HG03039 (cell line): Measurements from ENCODE around the gene TMEM131.
"Not testable (repeated sequence)": the region's sequence is repeated elsewhere in the genome, so short reads cannot be mapped to it uniquely, and the experiment has no call there.

ENCODE experiments used
- ATAC-seq: cut with Tn5 transposase; IDR thresholded peaks from one replicate; pipeline ENCODE4 v1.9.1; 2021; ENCODE audit warnings: mild to moderate bottlenecking, moderate library complexity; ENCODE audit not compliant: unreplicated experiment

TMEM131 gene

GRCh38 chr2:97958184-97958583 lies 37.6 kb downstream of the TMEM131 start:
- no peak for ATAC-seq

DNA sequence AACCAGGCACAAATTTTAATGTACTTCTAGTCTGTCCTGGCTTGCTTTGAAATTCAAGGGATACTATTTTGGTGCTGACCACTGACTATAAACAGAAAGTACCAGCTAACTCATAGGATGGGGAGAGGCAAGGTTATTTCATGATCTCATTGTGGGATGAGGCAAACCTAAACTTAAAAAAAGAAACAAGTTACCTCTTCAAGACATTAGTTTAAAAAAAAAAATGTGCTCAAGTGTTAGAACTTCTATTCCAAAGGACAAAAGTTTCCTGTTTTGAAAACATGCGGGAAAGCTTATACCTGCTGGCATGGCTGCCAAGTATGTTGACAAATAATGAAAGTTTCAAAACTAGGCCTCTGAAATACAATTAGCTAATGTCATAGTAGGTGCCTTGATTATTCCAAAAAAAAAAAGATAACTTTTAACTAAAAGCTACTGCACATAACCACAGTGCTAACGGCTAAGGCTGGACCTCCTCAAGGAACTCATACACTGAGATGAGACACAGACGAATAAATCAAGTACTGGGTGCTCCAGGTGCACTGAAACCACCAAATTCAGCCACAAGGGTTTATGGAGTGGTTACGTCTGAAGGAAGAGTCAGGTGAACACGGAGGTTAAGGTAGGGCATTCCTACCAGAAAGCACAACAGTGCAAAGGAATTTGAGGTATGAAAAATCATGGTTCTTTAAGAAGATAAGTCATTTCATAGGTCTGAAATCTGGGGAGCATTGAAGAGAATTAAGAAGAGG lies 38.1 kb downstream of the TMEM131 start:
- ATAC-seq, result no peak

DNA sequence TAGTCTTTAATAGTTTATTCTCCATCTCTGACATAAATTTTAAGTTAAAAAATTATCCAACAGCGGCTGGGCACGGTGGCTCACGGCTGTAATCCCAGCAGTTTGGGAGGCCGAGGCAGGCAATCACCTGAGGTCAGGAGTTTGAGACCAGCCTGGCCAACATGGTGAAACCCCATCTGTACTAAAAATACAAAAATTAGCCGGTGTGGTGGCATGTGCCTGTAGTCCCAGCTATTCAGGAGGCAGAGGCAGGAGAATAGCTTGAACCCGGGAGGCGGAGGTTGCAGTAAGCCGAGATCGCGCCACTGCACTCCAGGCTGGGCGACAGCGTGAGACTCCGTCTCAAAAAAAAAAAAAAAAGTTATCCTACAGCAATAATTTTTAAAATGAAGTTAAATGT lies 39.0 kb downstream of the TMEM131 start:
- not testable (repeated sequence) for ATAC-seq

DNA sequence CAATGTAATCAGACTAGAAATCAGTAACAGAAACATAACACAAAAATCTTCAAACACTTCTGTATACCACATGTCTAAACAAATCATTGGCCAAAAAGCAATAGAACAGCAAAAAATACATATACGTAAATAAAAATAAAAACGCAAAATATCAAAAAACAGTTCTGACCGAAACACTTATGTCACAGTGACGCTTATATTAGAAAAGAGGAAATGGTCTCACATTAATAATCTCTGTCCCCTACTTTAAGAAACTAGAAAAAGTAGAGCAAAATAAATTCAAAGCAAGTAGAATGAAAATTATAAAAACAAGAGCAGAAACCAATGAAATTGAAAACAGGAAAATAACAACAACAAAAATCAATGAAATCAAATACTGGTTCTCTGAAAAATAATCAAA lies 41.9 kb downstream of the TMEM131 start:
- ATAC-seq, result no peak

DNA sequence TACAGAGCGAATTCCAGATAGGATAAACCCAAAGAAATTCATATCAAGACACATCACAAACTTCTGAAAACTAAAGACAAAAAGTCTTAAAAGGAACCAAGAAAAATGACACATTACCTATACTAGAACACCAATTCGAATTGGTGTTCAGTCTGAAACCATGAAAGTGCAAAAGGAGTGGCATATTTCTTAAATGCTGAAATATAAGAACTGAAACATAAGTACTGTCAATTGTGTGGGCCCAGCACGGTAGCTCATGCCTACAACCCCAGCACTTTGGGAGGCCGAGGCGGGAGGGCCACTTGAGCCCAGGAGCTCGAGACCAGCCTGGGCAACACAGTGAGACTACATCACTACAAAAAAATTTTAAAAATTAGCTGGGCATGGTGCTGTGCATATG lies 43.4 kb downstream of the TMEM131 start:
- no peak for ATAC-seq

GRCh38 chr2:97951155-97951680 lies 44.5 kb downstream of the TMEM131 start:
- ATAC-seq, result no peak

DNA sequence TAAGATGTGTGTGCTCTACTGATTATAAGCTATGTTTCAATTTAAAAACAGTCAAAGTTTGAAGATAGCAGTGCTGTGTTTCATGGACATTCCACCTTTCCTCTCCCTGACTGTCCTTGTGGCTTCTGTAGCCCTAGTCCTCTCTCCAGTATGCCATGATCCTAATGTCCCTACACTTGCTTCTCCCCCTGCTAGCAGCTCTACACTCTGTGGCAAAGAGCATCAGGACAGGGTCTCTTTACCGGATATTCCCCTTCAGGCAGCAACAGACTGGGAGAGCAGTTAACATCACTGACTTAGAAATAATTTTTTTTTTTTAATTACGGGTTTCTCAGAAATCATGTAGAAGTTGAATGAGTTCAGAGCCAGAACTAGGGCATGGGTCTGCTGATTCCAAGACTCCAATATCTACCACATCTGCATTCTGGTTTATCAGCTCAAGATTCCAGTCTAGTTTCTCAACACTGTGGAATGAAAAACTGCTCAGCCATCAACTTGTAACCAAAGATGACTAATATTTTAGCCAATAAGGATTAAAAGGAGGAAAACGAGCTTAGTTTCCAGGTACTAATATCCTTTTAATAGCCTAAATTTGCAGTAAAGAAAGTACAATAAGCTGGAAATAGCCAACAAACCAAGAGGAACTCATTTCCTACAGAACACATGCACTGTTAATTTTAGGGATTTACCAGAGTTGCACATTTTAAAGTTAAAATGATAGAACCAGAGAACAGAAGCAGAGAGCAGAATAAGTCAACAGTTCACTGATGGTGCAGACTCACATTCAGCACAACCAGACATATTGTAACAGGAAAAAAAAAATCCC lies 45.2 kb downstream of the TMEM131 start:
- ATAC-seq, result no peak

DNA sequence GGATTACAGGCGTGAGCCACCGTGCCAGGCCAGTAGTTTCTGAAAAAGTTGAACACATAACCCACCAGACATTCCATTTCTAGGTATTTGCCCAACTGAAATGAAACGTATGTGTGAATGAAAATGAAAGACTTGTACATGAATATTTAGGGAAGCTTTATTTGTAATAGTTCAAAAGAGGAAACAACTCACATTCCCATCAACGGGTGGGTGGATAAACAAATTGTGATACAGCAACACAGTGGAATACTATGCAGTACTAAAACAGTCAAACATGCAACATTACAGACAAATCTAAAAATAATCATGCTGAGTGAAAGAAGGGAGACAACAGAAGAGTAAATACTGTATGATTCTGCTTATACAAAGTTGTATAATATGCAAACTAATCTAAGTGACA lies 46.8 kb downstream of the TMEM131 start:
- ATAC-seq, result no peak

DNA sequence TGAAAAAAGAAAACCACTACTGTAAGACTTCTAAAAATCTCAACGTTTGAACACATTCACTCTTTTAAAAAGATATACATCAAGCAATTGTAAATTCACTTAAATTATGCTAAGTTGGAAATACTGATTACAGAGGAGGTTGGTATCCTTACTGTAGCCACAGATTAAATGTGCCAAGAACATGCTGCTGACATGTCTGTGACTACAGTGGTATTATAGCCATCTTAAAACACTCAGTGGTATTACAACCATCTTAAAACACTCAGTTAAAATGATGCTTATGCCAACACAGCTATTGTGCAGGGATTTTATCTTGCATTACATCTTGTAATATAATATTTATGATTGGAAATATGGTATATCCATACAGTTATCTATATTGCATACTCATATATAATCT lies 50.0 kb downstream of the TMEM131 start:
- no peak for ATAC-seq

GRCh38 chr2:97936881-97937280 lies 58.9 kb downstream of the TMEM131 start:
- ATAC-seq, result no peak

DNA sequence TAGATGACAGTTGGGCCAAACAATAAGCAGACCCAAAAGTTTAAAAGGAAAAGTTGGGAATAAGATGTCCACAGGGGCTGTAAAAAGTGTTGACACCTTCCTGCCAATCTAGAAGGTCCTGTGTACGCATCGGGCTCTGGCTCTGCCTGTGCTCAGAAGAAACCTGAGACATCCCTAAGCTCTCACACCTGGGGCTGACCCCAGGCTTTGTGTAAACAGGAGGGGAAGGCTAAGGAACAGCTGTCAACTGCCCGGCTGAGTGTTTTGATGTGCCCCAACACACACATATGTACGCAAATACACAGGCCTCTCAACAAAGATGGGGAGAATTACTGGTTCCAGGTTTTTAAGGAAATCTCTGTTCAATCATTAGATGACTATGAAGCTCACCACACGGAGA lies 59.5 kb downstream of the TMEM131 start:
- ATAC-seq, result no peak

GRCh38 chr2:97935719-97936161 lies 60.0 kb downstream of the TMEM131 start:
- no peak for ATAC-seq

DNA sequence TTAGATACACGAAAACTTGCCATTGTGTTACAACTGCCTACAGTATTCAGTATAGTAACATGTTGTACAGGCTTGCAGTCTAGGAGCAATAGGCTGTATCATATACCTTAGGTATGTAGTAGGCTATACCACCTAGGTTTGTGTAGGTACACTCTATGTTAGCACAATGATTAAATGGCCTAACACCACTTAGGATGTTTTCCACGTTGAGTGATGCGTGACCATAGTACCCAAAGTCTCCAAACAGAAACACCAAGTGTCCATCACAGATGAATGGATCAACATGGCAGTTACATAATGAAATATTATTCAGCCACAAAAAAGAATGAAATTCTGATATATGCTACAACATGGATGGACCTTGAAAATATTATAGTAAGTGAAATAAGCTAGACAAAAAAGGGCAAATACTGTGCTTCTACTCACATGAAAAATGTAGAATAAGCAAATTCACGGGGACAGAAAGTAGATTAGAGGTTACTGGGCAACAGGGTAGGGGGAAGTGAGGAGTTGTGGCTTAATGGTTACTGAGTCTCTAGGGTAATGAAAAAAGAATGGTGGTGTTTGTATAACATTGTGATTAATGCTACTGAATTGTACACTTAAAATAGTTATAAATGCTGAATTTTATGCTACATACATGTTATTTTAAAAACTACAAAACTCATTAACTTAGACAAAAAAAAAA lies 62.6 kb downstream of the TMEM131 start:
- no peak for ATAC-seq

DNA sequence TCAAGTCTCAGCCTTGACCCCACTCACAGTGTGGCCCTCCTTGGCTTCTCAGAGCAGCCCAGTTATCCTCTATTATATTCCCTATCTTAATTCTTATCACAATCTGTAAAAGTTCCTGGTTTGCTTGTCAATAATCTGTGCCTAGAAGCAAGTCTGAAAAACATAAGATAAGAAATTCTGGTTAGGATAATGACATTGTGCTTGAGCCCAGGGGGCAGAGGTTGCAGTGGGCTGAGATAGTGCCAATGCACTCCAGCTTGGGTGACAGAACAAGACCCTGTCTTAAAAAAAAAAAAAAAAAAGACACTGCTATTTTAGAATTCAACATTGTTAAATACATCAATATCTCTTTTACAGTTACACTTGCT lies 63.9 kb downstream of the TMEM131 start:
- ATAC-seq, result no peak

DNA sequence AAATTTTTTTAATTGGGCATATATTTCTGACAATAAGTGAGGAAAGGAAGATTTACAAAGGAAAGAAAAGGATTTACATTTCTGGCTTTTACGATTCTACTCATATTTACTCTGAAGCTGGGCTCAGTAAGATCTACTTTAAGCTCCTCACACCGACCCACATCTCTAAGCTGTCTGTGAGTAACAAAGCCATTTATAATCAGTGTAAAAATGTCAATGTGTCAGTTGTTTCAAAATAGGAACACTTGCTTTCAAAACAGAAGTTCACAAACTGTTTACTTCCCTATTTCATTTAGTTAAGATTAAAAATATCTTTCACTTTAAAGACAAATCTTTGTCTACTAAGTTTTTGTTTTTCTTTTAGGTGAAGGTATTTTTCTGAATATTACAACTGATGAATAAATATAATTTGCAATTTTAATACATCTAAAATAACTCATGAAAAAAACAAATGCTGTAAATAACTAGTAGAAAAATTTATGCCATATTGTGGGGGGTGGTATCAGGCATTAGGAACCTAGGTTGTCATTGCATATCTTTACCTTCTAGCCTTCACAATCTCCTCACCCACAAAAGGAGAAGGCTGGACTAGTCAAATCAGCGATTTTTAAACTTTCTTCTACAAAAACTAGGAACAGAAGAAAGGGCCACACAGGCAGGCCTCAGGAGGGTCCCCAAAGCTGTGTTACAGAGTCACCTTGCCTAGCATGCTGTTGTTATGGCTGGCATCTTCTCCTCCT lies 64.5 kb downstream of the TMEM131 start:
- ATAC-seq, result no peak

DNA sequence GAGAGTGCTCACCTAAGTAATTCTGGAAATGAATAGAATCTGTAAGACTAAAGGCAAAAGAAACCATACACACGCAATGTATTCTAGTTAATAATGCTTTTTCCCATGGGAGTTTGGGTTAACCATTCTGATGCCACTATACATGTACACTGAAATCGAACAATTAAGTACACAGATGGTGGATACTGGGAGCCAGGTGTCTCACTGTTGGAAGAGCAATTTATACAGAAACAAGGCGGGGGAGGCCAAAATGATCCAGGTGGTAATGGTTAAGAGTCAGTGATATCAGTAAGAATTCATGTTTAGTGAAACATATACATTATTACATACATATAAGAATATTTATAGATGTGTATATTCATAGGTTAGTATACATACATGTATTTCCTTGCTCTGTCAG lies 67.2 kb downstream of the TMEM131 start:
- ATAC-seq, result no peak

GRCh38 chr2:97926946-97927345 lies 68.8 kb downstream of the TMEM131 start:
- no peak for ATAC-seq

- no peak for ATAC-seq
Measured at GRCh38 chr2:97924194-97924593, 71.6 kb downstream of the TMEM131 start.

- no peak for ATAC-seq
Measured at GRCh38 chr2:97919858-97920257, 75.9 kb downstream of the TMEM131 start.

DNA sequence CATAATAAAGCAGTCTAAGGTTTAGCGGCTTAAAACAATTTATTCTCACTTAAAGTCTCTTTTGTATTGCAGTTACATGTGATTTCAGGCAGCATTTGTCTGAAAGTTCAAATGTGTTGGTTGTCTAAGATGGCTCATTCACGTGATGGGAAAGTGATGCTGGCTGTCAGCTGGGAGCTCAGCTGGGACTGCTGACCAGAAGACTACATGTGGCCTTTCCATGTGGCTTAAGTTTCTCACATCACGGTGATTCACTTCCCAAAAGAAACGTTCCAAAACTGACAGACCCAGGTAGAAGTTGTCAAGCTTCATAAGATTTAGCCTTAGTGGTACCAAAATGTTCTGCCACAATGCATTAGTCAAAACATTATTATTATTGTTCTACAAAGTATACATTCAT lies 76.9 kb downstream of the TMEM131 start:
- no peak for ATAC-seq

DNA sequence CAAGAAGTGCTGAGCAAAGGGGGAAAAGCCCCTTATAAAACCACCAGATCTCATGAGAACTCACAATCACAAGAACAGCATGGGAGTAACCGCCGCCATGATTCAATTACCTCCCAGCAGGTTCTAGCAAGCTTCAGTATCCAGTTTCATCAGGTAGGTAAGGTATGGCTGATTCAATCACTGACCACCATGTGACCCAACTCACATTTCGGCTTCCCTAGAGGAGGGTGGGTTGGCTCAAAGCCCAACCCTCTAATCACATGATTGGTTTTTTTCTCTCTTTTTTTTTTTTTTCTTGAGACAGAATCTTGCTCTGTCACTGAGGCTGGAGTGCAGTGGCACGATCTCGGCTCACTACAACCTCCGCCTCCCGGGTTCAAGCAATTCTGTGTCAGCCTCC lies 78.1 kb downstream of the TMEM131 start:
- not testable (repeated sequence) for ATAC-seq
